ENCODE data around the gene COL4A1.

The COL4A1 gene

DNA sequence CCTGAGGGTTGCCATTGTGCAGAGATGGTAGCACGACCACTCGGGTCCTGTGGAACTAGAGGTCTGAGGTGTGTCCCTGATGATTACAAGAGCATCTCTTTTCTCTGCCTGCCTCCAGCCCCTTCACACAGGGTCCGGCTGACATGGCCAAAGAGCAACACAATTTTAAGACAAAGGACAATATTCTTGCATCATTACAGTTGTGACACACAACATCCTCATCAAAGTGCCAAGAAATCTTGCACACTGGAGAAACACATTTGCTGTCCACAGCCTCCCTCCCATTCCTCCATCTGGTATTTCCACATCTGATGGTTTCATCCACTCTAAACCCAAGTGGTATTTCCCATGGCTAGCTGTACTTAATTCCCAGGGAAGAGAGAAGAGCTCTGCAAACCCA lies 12.8 kb downstream of the COL4A1 start:
- DNase-seq (ENCODE audit: low read depth in 2 of 2) = no peak

DNA sequence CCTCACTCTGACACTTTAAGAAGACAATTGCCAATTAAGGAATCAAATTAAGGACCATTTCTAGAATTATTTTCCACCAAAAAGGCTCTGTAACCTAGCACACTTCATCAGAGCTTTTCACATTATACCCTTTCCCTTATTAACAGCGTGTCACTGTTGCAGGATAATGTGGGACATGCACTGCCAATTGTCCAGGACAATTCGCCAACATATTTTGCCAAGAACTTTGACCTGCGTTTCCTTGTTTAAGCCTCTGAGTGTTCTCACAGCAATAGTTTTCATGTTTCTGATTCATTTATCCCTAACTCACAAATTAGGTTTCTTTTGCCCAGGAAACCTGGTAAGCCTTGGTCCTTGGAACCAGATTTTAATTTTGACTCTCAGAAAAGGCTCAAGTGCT lies 13.3 kb downstream of the COL4A1 start:
- DNase-seq (ENCODE audit: low read depth in 2 of 2) = no peak

DNA sequence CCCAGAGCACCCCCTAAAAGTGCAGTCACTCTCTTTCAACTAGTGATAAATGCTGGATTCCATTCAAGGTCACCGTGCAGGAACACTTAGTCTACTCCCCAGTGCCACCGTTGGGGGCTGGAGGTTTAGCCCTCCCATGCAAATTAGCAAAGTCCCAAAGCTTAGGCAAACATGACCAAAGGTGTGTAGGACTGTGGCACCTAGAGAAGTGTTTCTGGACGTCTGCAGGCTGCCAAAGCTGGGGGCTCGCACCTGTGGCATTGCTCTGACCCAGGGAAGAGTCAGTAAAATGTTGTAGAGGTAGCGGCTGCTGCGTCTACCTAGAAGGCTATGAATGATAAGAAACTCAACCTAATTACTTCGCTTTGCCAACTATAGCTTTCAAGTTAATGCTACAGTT lies 13.9 kb downstream of the COL4A1 start:
- no peak for DNase-seq (ENCODE audit: low read depth in 2 of 2)

- DNase-seq (ENCODE audit: low read depth in 2 of 2) = no peak
Measured at GRCh38 chr13:110291286-110291685, 15.7 kb downstream of the COL4A1 start.

DNA sequence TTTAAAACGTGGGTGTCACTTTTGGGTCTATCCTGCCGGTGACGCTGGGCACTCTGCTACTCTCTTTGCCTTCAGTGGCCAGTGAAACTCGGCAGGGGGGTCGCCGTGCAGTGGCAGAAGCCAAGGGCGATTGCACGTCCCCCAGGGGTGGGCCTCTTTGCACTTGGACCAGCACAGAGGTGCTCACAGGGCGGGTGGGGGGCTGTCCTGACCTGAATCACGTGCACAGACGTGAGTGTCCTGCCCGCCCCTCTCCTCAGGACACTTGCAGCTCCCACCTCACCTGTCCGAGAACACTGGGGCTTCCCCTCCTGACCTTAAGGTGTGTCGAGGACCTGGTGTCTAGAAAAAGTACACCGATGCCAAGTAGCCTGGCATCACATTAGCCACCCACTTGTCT lies 16.1 kb downstream of the COL4A1 start:
- no peak for DNase-seq (ENCODE audit: low read depth in 2 of 2)

DNA sequence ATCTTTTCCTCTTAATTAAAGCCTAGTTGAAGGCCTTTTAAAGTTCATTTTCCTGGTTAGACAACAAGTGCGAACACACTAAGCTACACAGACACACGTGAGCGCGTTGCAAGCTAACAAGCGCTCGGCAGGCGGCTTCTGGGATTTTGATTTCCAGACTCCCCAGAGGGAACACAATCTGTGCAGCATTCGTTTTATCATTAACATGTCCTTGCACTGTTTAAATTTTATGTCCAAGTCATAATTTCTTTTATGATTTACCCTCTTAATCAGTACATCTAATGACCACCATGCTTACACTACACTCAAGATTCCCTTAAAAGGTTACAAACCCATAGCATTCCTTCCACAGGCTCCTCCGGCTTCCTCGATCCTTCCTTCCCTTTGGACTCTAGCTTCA lies 16.8 kb downstream of the COL4A1 start:
- no peak for DNase-seq (ENCODE audit: low read depth in 2 of 2)

- DNase-seq (ENCODE audit: low read depth in 2 of 2) = no peak
Measured at GRCh38 chr13:110289661-110290060, 17.3 kb downstream of the COL4A1 start.

GRCh38 chr13:110289174-110289573 lies 17.8 kb downstream of the COL4A1 start:
- DNase-seq (ENCODE audit: low read depth in 2 of 2) = no peak

GRCh38 chr13:110286833-110287819 lies 19.8 kb downstream of the COL4A1 start:
- DNase-seq (ENCODE audit: low read depth in 2 of 2) = no peak

- DNase-seq (ENCODE audit: low read depth in 2 of 2) = no peak
Measured at GRCh38 chr13:110285991-110286832, 20.7 kb downstream of the COL4A1 start.

DNA sequence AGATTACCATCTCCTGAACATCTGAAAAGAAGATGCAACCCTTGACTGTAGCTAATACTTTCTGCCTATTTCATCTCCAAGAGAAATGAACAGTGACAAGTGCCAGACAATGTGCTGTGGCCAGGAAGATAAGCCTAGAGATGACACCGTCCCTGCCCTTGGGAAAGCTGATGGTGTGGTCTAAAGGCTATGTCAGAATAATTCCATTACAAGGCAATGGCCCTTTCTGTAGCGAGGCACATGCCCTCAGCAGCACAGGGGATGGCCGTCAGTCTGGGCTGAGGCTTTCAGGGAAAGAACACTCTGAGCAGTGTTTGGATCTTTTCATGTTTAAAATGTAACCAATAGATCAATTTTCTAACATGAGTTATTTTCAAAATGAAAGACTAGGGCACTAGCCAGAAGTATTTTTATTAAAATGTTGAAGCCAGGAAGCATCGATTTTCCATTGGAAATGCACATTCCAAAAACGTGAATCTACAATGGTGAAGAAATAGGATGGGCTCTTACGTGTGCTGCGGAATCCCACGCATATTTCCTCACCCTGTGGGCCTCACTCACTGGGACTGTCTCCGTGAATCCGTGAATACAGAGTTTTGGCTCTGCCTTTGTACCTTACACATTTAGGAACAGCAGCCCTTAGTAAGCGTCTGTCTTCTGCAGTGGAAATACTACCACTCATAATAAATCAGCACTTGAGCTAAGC lies 22.0 kb downstream of the COL4A1 start:
- DNase-seq (ENCODE audit: low read depth in 2 of 2) = no peak

- DNase-seq (ENCODE audit: low read depth in 2 of 2) = no peak
Measured at GRCh38 chr13:110283736-110284517, 23.0 kb downstream of the COL4A1 start.

DNA sequence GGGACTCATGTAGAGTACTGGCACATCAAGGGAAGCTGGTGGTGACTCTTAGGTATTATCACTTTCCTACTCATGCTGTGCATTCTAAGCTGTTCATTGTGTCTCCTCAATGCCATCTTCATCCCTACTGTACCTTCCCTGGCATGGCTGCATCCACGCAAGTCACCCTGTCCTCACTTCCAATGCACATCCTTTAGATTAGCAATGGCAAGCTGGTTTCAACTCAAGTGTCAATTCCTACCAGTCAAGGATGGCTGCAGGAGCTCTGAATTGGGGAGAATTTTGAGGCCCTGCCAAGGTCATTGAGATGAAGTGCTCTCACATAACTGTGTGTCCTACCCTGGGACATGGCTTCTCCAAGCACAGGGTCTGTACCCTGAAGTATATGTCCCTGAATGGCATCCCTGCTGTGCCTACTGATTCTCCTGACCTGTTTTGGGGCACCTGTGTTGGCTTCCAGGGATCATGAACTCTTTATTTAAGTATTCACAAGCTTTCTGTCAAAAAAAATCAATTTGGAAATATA lies 24.6 kb downstream of the COL4A1 start:
- DNase-seq (ENCODE audit: low read depth in 2 of 2) = no peak

DNA sequence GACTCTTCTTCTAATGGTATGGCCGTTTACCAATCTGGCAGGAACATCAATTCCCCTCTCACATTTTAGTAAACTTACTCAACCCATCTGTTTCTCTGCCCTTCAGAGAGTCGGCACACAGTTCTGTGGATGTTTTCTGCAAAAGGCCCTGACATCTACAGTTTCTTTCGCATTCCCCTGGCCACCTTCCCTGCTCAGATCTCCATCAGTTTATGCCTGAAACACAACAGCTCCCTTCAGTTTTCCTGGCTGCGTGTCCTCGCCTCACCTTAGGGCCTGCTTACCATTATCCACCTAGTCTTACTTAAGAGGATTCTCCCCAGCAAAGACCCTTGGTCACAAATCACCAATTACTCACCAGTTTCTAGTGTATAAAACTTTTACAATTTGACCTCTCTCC lies 25.2 kb downstream of the COL4A1 start:
- no peak for DNase-seq (ENCODE audit: low read depth in 2 of 2)

- DNase-seq (ENCODE audit: low read depth in 2 of 2) = no peak
Measured at GRCh38 chr13:110280985-110281688, 25.8 kb downstream of the COL4A1 start.

DNA sequence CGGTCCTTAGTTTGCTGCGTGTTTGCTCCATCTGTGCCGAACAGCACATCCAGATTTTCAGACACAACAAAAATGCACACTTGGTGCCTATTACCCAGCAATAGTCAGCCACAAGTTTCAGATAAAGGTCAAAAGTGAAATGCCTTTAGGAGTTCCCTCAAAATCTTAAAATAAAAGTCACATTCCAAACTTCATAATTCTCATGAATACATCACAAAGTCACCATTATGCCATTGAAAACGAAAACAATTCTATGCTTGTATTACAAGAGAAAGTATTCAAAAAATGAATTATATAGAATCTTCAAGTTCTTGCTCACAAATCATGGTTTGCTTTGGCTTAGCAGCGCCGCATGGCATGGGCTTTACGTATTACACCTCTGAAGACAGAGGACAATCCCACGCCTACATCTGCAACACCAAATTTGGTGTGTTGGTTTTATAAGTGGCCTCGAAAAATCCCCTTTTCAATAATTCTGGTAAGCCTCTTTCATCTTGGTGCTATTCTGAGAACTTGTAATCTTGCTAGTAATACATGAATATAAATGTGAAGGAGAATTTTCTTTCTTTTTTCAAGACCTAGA lies 26.6 kb downstream of the COL4A1 start:
- DNase-seq (ENCODE audit: low read depth in 2 of 2) = no peak

- no peak for DNase-seq (ENCODE audit: low read depth in 2 of 2)
Measured at GRCh38 chr13:110279684-110280083, 27.3 kb downstream of the COL4A1 start.

GRCh38 chr13:110278859-110279258 lies 28.1 kb downstream of the COL4A1 start:
- no peak for DNase-seq (ENCODE audit: low read depth in 2 of 2)

GRCh38 chr13:110277357-110277975 lies 29.5 kb downstream of the COL4A1 start:
- DNase-seq (ENCODE audit: low read depth in 2 of 2) = no peak

DNA sequence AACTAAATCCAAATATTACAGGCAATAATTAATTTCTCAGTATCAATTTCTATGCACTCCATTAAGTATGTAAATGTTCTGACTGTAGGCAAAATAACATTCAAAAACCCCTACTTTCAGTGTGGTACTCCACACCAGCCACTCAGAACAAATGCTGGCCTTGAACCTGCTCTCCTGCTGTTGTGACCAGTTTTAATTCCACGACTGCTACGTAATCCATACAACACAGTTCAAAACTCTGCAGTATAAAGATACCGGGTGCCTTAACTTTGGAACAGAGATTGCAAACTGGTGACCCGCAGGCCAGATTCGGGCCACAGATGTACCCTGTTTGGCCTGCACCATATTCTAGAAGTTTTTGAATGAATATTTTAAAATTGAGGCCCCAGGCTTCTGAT lies 30.4 kb downstream of the COL4A1 start:
- DNase-seq (ENCODE audit: low read depth in 2 of 2) = no peak

All from stimulated activated CD8-positive, alpha-beta memory T cell treated with anti-CD3 and anti-CD28 coated beads, Interleukin-15, amount 100 ng/mL, for 4 hours (primary cell).